ENCODE data around the gene TMPRSS11B. TPM values are rescaled to one million over a fixed set of nuclear protein-coding genes. Genes with fewer than 3 reads are reported as not detected.
"Not testable (repeated sequence)": the region's sequence is repeated elsewhere in the genome, so short reads cannot be mapped to it uniquely, and the experiment has no call there.

Gene TMPRSS11B
- total and polyA plus RNA-seq, 4 donors: 0.02 TPM; not detected in 3

DNA sequence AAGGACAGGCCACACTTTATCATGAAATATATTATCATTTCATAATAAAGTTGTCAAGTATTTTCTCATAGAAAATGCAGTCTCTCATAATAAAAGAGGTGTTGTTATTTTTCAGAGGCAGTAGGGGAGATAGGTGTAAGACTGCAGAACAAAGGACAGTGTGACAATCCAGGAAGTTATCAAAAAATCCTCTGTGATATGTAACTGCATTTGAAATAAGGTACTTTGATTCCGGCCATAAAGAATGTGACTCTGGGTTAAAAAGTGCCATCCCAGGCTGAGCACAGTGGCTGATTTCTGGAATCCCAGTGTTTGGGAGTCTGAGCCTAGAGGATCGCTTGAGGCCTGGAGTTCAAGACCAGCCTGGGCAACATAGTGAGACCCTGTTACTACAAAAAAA, 37.6 kb upstream of the TMPRSS11B start:
- Histone ChIP-seq H3K9ac (ENCODE audit: low read depth in 1 of 2, low read length in 2 of 2) (no peak overlapping the region), H3K27ac (ENCODE audit: low read depth in 1 of 2, low read length in 2 of 2) (no peak overlapping the region), H3K27me3 (ENCODE audit: control insufficient read depth in 4 of 4, insufficient read depth in 4 of 4, low read length in 3 of 4) (no peaks in the 10 kb centered on the region), H3K36me3 (ENCODE audit: control insufficient read depth in 4 of 4, insufficient read depth in 3 of 4, low read depth in 1 of 4, low read length in 3 of 4) (no peaks in the 10 kb centered on the region), H3K9me3 (ENCODE audit: control insufficient read depth in 4 of 4, low read length in 3 of 4) (no peaks in the 10 kb centered on the region), H3K4me3 (ENCODE audit: low read depth in 1 of 3, low read length in 3 of 3) (no peak overlapping the region), H3K4me1 (ENCODE audit: control insufficient read depth in 4 of 4, insufficient read depth in 4 of 4, low read length in 3 of 4) (no peaks in the 10 kb centered on the region)
- no peak for DNase-seq (ENCODE audit: low spot score)
- 91% methylated on average over 2 of the region's 2 CpGs for WGBS
- no peak for TF ChIP-seq FOXA2 (IDR thresholded peaks at IDR 0.05)
- TF ChIP-seq TAF1 (conservative IDR thresholded peaks at IDR 0.05): no peak
- TF ChIP-seq HNF4A (conservative IDR thresholded peaks at IDR 0.05): no peak
- no peak for TF ChIP-seq RAD21 (IDR thresholded peaks at IDR 0.05)
- no peak for TF ChIP-seq ATF3 (IDR thresholded peaks at IDR 0.05)
- no peak for TF ChIP-seq SP1 (IDR thresholded peaks at IDR 0.05)
- TF ChIP-seq RXRA (IDR thresholded peaks at IDR 0.05): no peak
- TF ChIP-seq ZBTB33 (IDR thresholded peaks at IDR 0.05): no peak
- no peak for TF ChIP-seq EGR1 (IDR thresholded peaks at IDR 0.05; ENCODE audit: low read depth in 2 of 2)
- TF ChIP-seq CTCF (IDR thresholded peaks at IDR 0.05; ENCODE audit: low read depth, low read length, missing input control): no peak
- TF ChIP-seq, protein P1, sequence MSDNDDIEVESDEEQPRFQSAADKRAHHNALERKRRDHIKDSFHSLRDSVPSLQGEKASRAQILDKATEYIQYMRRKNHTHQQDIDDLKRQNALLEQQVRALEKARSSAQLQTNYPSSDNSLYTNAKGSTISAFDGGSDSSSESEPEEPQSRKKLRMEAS (IDR thresholded peaks at IDR 0.05): no peak
- TF ChIP-seq JUND (IDR thresholded peaks at IDR 0.05): no peak
- no peak for TF ChIP-seq FOXA1 (IDR thresholded peaks at IDR 0.05)
- no peak for TF ChIP-seq GABPA (IDR thresholded peaks at IDR 0.05 in 1 of 2, conservative IDR thresholded peaks at IDR 0.05 in 1 of 2)

DNA sequence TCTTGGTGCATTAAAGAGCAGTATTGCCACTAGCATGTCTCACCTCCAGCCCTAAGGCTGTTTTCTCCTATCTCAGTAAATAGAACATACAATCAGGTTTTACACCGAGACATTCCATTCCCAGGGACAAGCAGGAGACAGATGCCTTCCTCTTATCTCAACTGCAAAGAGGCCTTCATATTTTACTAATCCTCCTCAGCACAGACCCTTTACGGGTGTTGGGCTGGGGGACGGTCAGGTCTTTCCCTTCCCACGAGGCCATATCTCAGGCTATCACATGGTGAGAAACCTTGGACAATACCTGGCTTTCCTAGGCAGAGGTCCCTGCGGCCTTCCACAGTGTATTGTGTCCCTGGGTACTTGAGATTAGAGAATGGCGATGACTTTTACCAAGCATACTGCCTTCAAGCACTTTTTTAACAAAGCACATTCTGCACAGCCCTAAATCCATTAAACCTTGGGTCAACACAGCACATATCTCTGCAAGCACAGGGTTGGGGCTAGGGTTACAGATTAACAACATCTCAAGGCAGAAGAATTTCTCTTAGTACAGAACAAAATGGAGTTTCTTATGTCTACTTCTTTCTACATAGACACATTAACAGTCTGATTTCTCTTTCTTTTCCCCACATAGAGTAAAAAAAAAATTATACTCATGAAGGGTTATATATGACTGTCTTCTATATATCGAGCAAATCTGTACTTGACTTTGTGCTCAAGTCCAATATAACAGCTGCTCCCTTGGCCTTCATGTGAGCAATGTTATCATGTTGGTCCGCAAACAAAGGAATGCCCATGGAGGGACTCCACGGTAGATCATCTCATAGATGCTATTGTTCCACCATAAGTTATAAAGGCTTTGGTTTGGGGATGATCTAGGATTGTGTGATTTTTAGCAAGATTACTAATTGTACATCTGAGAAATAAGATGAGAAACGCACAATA, 36.6 kb upstream of the TMPRSS11B start:
- not testable (repeated sequence) for H3K9ac ChIP-seq (ENCODE audit: low read depth in 1 of 2, low read length in 2 of 2); H3K27ac ChIP-seq (ENCODE audit: low read depth in 1 of 2, low read length in 2 of 2); H3K4me3 ChIP-seq (ENCODE audit: low read depth in 1 of 3, low read length in 3 of 3); H3K27me3 ChIP-seq (ENCODE audit: control insufficient read depth in 4 of 4, insufficient read depth in 4 of 4, low read length in 3 of 4); H3K4me1 ChIP-seq (ENCODE audit: control insufficient read depth in 4 of 4, insufficient read depth in 4 of 4, low read length in 3 of 4); H3K9me3 ChIP-seq (ENCODE audit: control insufficient read depth in 4 of 4, low read length in 3 of 4); DNase-seq (ENCODE audit: low spot score); H3K36me3 ChIP-seq (ENCODE audit: control insufficient read depth in 4 of 4, insufficient read depth in 3 of 4, low read depth in 1 of 4, low read length in 3 of 4)
- WGBS: 75% methylated on average over 10 of the region's 10 CpGs
